SK-N-SH (cell line): ENCODE measurements around the gene ZMYND19.
A peak's percentile ranks its signal among the peaks of the same experiment; 100 is the strongest.

Experiments used
- ELF1 ChIP-seq: IDR thresholded peaks from 2 replicates; pipeline ENCODE4 v1.4.0; 2012
- EP300 ChIP-seq, 2 experiments: IDR thresholded peaks; 2 replicates each; pipeline versions ENCODE4 v1.4.0 to v1.6.1; 2012; ENCODE audit warnings: borderline replicate concordance in 1 of 2, low read depth in 1 of 2, low read length in 1 of 2
- JUND ChIP-seq: IDR thresholded peaks from 2 replicates; pipeline ENCODE4 v1.4.0; 2012
- POLR2AphosphoS5 ChIP-seq: IDR thresholded peaks from 2 replicates; pipeline ENCODE4 v1.6.1; 2012; ENCODE audit warnings: low read depth, low read length
- SMC3 ChIP-seq: IDR thresholded peaks from 2 replicates; pipeline ENCODE4 v1.6.1; 2012; ENCODE audit warnings: low read depth, low read length, improper control_type of control experiment
- TCF12 ChIP-seq: IDR thresholded peaks from 2 replicates; pipeline ENCODE4 v1.4.0; 2012
- TEAD4 ChIP-seq: IDR thresholded peaks from 2 replicates; pipeline ENCODE4 v1.4.0; 2012; ENCODE audit warnings: mild to moderate bottlenecking, borderline replicate concordance; ENCODE audit not compliant: insufficient read depth
- TF ChIP-seq, protein P1 (sequence below): fragments of 200-600 bp; sonication (generic); IDR thresholded peaks from 2 replicates; pipeline ENCODE4 v1.6.1; 2017; ENCODE audit warnings: antibody characterized with exemption, mild to moderate bottlenecking, moderate library complexity
- TF ChIP-seq, protein P2 (sequence below): fragments of 150-350 bp; IDR thresholded peaks from 2 replicates; pipeline ENCODE4 v1.6.1; 2016; ENCODE audit warnings: mild to moderate bottlenecking, low read depth, low read length
- TF ChIP-seq, protein P3 (sequence below): IDR thresholded peaks from 2 replicates; pipeline ENCODE4 v1.6.1; 2012; ENCODE audit warnings: mild to moderate bottlenecking, low read depth, low read length, moderate library complexity
- TF ChIP-seq, protein P4 (sequence below): IDR thresholded peaks from 2 replicates; pipeline ENCODE4; 2012

DNA sequence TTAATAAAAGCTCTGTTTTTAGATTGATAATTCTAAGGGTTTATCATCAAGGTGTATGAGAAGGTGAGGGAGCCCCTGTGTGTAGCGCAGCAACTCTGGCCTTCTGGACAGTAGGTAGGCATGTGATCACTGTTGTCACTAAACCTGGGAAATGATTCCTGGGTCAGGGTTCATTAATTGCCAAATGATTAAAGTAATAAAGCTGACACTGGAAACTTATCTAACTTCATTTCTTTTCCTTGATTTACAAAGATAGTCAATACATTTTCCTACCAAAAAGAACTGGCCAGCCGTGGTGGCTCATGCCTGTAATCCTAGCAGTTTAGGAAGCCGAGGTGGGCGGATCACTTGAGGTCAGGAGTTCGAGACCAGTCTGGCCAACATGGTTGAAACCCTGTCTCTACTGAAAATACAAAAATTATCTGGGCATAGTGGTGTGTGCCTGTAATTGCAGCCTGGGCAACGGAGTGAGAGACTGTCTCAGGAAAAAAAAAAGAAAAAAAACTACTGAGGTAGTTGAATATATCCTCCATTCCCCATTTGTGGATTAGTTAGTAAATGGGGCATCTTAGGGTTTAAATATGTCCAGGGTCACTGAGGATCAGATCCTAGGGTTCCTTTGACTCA is 30.9 kb upstream of the ZMYND19 start:
- TF ChIP-seq, protein P1, sequence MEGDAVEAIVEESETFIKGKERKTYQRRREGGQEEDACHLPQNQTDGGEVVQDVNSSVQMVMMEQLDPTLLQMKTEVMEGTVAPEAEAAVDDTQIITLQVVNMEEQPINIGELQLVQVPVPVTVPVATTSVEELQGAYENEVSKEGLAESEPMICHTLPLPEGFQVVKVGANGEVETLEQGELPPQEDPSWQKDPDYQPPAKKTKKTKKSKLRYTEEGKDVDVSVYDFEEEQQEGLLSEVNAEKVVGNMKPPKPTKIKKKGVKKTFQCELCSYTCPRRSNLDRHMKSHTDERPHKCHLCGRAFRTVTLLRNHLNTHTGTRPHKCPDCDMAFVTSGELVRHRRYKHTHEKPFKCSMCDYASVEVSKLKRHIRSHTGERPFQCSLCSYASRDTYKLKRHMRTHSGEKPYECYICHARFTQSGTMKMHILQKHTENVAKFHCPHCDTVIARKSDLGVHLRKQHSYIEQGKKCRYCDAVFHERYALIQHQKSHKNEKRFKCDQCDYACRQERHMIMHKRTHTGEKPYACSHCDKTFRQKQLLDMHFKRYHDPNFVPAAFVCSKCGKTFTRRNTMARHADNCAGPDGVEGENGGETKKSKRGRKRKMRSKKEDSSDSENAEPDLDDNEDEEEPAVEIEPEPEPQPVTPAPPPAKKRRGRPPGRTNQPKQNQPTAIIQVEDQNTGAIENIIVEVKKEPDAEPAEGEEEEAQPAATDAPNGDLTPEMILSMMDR: peak; percentile 50
- TF ChIP-seq, protein P2, sequence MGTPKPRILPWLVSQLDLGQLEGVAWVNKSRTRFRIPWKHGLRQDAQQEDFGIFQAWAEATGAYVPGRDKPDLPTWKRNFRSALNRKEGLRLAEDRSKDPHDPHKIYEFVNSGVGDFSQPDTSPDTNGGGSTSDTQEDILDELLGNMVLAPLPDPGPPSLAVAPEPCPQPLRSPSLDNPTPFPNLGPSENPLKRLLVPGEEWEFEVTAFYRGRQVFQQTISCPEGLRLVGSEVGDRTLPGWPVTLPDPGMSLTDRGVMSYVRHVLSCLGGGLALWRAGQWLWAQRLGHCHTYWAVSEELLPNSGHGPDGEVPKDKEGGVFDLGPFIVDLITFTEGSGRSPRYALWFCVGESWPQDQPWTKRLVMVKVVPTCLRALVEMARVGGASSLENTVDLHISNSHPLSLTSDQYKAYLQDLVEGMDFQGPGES: no peak
- TF ChIP-seq TEAD4 (no peak), SMC3 (no peak), EP300 (IDR thresholded peaks at IDR 0.05; ENCODE audit: borderline replicate concordance in 1 of 2, low read depth in 1 of 2, low read length in 1 of 2) (no peak), JUND (no peak), TCF12 (no peak), POLR2AphosphoS5 (no peak), ELF1 (no peak)
- TF ChIP-seq, protein P3, sequence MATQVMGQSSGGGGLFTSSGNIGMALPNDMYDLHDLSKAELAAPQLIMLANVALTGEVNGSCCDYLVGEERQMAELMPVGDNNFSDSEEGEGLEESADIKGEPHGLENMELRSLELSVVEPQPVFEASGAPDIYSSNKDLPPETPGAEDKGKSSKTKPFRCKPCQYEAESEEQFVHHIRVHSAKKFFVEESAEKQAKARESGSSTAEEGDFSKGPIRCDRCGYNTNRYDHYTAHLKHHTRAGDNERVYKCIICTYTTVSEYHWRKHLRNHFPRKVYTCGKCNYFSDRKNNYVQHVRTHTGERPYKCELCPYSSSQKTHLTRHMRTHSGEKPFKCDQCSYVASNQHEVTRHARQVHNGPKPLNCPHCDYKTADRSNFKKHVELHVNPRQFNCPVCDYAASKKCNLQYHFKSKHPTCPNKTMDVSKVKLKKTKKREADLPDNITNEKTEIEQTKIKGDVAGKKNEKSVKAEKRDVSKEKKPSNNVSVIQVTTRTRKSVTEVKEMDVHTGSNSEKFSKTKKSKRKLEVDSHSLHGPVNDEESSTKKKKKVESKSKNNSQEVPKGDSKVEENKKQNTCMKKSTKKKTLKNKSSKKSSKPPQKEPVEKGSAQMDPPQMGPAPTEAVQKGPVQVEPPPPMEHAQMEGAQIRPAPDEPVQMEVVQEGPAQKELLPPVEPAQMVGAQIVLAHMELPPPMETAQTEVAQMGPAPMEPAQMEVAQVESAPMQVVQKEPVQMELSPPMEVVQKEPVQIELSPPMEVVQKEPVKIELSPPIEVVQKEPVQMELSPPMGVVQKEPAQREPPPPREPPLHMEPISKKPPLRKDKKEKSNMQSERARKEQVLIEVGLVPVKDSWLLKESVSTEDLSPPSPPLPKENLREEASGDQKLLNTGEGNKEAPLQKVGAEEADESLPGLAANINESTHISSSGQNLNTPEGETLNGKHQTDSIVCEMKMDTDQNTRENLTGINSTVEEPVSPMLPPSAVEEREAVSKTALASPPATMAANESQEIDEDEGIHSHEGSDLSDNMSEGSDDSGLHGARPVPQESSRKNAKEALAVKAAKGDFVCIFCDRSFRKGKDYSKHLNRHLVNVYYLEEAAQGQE: no peak
- TF ChIP-seq, protein P4, sequence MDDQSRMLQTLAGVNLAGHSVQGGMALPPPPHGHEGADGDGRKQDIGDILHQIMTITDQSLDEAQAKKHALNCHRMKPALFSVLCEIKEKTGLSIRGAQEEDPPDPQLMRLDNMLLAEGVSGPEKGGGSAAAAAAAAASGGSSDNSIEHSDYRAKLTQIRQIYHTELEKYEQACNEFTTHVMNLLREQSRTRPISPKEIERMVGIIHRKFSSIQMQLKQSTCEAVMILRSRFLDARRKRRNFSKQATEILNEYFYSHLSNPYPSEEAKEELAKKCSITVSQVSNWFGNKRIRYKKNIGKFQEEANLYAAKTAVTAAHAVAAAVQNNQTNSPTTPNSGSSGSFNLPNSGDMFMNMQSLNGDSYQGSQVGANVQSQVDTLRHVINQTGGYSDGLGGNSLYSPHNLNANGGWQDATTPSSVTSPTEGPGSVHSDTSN: no peak
